HG03520 (cell line): ENCODE measurements around the gene ASCC3.

Experiments
- ATAC-seq: cut with Tn5 transposase; IDR thresholded peaks from one replicate; pipeline ENCODE4 v1.9.1; 2021; ENCODE audit warnings: mild to moderate bottlenecking, moderate library complexity; ENCODE audit not compliant: unreplicated experiment

ASCC3 gene

DNA sequence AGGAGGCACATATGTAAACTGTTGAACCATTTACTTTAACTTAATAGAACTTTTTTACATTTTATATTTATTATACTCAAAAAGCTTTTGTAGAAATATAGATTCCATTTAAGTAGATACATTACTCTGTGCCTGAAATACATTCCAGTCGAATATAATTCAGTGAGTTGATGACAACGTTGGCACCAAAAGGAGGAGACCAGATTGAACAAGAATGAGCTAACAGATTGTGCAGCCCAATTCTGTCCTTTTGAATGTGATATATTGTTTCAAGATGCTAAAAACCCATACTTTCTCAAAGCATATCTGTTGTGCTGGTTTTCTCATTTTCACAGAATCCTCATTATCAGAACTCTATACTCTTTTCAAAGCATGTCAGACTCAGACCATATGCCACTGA lies 269.0 kb downstream of the ASCC3 start:
- ATAC-seq = no peak

DNA sequence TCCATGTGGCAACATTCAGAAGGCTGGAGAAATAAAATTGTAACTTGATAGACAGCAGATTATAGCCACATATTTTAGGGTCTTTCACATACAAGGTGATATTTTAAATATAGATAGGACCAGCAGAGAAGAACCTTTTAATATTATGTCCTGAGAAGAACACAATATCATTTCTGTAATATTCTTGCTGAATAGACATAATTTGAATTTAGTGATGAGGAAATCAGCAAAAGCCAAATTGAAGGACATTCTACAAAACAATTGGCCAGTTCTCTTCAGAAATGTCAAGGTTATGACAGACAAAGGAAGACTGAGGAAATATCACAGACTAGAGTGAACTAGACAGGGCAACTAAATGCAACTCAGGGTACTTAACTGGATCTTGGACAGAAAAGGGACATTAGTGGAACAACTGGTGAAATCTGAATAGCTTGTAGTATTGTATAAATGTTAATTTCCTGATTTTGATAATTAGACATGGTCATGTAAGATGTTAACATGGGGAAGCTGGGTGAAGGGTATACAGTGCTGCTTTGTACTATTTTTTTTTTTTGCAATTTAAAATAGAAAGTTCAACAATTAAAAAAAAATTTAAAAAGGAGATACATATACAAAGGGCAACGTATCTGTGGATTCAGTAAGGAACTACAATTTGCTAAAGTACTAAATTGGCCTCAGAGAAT lies 281.9 kb downstream of the ASCC3 start:
- ATAC-seq = no peak

DNA sequence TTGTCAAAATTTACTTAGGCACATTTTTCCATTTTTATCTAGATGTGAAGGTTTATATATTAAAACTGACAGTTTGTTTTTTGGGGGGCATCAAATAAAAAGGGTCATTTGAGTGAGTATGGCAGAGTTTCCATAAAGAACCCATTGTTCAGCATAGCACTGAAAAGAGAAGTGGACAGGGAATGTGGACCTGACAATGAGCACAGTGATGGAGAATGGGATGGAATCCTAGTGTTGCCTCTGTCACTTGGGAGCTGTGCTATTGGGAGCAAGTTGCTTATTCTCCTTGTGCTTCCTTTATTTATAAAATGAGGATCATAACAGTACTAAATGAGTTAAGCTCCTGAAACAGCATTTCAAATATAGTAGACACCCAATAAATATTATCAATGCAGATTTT lies 285.7 kb downstream of the ASCC3 start:
- ATAC-seq = no peak

DNA sequence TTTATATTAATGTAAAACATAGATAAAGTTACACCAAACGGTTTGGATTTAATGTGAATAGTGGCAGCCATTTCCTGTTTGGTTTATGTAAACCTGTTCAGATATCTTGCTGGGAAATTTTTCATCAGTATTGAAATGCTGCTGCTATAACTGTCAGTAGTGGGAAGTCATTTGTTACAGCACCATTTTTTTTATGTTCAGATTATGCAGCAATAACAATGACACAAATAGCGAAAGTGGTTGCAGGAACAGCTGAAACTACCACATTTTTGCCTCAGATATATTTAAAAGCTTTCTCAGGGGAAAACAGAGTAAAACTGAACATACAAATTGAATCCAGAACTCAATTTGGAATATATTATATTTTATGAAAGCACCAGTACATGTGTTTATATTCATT lies 287.6 kb downstream of the ASCC3 start:
- ATAC-seq = no peak

DNA sequence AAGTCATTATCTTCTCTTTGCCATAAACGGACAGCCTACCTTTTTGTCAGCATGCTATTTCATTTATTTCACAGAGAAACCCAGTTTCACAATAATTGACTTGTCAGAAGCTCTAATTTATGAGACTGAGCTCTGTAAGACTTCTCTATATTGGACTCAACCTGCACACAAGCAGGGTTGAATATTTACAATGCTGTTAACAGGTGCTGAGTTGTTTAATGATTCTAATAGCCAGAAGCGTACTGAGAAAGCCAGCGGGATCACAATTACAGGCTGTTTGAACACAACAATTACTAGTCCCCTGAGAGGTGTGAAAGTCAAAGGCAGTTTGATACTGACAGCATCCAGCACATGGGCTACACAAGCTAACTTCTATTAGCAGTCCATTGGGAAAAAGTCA lies 288.2 kb downstream of the ASCC3 start:
- ATAC-seq = no peak

DNA sequence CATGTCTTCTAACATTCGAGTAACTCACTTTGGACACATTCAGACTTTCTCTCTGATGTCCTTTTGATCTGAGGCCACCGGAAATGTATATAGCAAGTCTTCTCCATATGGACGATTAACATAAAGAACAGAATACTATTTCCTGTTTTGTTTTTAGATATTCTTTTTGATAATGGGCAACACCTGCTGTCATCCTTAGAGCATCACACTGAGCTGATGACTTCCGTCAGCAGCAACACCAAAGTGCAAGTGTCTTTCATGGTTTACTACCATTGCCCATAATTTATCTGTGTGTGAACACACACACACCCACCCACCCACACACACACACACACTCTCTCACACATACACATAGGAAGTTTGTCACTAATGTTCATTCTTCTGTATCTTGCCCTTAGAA lies 303.7 kb downstream of the ASCC3 start:
- no peak for ATAC-seq

DNA sequence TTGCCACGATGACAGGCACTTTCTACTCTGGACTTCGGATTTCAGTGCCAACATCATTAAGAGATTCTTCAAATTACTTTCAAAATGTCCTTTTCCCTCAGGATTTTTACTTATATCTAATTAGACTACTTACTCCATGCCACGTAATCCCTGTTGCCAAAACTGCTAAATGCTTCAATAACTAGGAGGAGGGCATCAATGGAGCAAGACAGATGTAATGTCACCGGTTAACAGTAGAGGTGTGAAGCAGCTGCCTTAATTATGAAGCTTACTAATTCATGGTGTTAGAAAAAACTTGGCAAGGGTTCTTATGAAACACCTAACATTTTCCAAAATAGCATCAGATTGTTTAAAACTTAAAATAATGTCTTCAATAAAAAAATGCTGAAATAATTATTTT lies 305.2 kb downstream of the ASCC3 start:
- no peak for ATAC-seq

DNA sequence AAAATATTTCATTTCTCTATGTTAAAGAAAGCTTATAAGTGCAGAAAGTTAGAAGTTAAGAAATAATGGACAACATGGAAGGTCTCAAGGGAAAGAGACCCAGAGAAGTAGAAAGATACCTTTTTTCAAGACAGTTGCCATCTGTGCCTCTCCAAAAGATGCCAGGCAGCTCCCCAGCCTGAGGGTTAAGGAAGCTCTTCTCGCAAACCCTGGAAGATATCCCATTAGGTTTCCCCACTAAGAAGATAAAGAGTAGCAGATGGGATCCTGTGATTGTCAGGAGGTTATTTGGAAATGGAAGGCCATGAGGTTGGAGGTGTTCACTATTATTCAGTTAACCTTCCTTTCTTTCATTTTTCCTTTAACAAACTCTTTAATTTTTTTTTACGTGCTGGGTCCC lies 306.3 kb downstream of the ASCC3 start:
- no peak for ATAC-seq

DNA sequence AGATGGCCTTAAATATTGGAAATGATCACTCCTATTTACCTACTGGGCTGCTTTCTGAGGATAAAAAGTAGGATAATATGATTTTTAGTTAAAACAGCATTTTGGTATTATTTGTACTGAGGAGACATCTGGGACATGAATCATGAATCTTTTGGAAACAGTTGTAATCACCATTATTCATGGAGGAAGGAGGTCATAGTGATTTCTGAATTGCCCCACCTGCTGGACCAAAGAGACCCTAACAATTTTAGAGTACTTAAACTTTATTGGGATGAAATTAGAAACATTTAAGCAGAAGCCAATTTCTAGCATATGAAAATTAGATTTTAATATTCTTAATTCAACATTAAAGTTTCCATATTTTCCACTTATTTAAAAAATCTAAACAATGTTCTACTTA lies 308.0 kb downstream of the ASCC3 start:
- no peak for ATAC-seq

DNA sequence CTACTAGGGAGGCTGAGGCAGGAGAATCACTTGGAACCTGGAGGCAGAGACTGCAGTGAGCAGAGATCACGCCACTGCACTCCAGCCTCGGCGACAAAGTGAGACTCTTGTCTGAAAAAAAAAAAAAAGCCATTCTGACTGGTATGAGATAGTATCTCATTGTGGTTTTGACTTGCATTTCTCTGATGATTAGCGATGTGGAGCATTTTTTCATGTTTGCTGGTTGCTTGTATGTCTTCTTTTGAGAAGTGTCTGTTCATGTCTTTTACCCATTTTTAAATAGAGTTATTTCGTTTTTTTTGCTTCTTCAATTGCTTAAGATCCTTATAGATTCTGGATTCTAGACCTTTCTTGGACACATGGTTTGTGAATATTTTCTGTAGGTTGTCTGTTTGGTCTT lies 312.9 kb downstream of the ASCC3 start:
- no peak for ATAC-seq

DNA sequence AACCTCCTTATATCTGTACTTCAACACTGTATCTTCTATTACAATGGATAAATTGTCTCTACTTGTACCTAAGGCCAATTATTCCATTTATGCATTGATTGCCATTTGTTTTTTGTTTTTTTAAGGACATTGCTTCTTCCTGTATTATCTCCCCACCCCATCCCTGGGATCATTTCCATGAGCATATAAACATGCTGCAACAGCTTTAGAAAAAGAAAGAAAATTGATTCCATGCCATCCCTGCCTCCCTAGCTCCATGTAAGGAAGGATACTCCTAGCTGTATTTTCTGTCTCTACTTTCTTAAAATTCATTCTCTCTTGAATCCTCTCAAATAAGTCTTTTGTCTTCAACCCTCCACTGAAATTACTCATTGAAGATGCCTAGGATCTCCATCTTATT lies 314.6 kb downstream of the ASCC3 start:
- ATAC-seq = no peak

DNA sequence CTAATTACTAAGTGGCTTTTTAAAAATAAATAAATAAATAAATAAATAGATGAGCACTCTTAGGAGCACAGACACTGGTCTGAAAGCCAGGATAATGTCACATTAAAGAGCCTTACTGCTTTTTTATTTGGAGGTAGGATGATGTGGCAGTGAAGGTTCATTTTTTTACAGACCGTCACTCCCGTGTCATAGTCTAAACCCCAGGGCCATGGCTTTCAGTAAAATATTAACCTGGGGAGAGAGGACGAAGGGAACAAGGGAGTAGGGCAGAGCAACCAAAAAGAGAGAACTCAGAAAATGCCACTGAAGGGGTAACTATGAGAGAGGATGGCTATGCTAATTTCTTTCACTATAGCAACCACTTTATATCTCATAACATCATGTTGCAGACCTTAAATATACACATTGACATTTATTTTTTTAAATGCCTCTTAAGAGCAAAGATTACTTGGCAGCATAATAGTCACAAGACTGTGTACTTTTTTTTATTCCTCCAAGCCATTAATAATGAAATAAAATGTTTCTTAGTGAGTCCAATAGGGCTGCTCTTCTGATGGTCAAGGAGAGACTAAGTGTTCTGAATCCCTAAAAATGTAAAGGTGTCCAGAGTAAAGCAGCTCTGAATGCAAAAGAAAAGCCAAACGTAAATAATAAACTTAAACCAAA lies 315.6 kb downstream of the ASCC3 start:
- no peak for ATAC-seq

DNA sequence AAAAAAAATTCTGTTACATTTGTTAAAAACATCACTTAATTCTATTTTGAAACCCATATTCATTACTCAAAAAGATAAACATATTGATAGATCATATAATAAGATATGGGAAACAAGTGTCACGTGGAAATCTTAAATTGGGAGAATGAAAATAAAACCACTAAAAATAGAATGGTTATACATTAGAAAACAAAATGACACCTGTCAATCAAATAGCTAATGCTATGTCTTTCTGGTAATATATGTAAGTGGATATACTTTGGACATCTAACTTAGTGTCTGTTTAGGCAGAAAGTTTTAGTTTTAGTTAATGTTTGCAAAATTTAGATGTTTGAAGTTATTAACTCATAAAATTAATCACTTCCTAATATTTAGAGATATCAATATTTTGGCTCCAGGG lies 321.3 kb downstream of the ASCC3 start:
- no peak for ATAC-seq

DNA sequence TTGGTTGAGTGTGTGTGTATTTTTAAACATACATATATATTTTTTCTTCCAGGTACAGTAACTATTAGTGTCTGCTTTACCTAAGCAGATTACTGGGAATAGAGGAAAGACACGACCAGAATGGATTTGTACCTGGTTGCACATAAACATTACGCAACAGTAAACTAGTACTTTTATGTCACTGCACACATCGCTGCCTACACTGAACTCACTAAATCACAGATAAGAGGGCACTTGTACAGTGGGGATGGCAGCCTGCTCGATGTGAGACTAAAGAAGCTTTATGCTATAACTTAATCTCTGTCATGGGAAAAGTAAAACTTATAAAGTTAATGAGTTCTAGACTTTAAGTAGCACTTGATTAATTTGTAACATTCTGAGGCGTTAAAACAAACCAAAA lies 326.9 kb downstream of the ASCC3 start:
- no peak for ATAC-seq

DNA sequence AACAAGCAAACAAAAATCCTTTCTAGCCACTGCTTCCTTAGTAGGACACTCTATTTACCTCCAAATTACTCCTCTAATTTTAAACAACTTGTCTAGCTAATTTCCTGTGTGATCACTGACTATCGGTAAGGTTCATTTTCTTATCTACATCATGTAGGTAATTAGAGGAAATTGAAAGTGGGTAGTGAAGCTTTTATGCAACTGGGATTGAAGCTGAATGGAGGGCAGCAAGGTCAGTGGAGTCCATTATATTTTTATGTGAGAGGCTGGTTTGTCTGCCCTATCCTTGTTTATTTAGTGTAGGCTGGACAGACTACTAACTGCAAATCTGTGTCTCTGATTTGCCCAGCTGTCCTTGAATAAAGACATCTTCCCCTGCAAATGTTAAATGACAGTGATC lies 327.9 kb downstream of the ASCC3 start:
- no peak for ATAC-seq

DNA sequence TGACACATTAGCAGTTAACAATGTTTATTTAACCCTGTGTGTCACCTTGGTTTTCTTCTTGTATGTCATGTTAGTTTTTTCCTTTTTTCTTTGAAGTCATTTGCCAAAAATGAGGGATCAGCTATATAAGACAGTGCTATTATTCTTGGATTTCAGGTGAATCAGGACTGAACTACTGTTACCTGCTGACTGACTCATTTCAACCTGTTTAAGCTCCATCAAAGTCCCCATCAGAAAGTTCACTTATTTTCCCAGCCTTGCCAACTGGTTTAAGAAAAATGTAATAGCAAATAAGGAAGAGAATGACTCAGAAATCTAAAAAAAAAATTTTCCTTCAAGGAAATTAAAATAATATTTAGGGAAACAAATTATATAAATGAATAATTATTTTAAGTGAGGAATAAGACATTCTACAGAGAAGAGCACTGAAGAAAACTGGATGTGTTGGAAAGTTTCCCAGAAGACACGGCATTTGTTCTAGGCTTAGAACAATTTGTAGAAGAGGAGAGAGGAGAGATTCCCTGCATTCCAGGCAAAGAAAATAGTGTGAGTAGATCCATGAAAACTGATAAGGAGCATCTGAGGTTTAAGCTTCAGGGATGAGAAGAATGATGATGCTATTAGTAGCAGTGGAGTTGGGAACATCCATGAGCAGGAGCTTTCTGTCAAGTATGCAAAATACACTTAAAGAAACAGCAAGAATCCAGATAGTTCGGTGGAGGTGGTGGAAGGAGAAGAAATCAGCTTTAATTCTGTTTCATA lies 331.5 kb downstream of the ASCC3 start:
- no peak for ATAC-seq

DNA sequence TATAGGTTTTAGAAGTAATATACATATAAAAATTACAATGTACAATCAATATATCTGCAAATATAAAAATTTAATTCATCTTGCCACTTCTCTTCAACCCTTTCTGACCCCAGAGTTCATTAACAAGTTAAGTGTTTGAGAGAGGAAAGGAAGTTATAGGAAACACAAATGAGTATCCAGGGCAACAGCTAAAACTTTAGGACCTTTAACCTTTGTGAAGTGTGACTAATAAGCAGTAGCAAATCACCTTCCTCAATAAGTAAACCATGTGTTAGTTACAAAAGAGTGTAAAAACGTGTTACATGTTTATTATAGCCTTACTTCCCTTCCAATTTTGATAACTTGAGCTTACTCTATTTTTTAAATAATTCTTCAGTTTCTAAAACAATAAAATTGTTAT lies 343.0 kb downstream of the ASCC3 start:
- ATAC-seq = no peak

DNA sequence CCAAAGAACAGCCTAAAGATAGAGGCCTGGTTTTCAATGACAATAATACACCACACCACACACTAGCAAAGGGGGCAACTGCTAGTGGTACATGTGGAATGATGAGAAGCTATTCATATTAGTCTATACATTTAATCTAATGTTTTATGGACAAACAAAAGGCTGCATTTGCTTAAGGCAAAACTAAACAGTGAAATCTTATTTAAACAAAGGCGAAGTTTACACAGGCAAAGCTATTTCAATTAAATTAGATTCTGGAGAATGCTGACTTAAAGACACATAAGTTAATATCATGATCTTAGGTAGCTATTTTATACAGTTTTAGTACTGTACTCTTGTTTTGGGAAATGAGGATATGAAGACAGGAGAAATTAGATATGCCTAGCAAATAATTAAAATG lies 362.5 kb downstream of the ASCC3 start:
- no peak for ATAC-seq

DNA sequence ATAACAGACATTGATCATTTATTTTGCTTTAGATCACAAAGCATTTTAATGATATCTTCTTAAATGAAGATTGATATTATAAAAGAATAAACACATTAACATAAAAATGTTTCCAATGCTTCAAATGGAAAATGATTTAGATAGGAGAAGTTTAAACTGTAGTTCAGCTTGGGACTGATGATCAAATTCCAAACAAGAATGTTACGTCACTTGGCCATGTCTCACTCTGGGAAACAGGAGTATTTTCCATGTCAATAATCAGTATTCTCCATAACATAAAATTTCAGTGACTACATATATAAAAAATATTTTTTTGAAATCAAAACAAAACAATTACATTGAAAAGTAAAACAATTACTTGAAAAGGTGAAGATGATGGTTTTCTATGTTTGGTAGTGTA lies 363.5 kb downstream of the ASCC3 start:
- ATAC-seq = no peak

DNA sequence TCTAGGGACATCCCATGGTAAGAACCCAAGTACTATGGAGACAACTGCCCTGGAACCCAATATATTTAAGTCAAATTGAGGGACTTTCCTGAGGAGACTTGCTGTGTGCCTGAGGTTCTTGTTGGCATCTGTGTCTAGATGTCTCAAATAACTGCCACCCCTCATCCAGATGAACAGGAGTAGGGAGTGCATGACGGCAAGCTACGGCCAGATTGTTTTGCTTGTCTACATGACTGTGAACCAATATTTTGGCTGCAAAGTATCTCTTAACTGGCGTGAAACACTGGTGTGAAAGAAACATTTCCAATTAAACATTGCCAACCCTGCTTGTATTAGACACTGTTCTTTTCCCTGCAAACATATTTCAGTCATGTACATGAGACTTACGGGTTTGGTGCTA lies 364.0 kb downstream of the ASCC3 start:
- ATAC-seq = no peak

DNA sequence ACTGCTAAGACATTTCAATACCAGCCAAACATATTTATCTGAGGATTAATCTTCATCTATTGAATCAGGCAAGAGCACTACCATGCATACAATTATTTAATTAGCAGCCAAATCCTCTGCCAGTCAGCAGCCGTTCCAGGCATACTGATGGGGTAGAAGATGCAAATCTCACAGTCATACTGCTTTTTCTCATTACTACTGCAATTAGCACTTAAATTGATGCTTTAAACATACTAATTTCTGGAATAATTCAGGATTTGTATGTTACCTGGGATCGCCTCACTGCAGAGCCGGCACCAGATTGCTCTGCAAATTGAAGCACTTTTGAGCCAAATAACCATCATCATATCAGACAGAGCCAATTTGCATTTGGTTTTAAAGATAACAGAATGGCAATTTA lies 366.5 kb downstream of the ASCC3 start:
- no peak for ATAC-seq

DNA sequence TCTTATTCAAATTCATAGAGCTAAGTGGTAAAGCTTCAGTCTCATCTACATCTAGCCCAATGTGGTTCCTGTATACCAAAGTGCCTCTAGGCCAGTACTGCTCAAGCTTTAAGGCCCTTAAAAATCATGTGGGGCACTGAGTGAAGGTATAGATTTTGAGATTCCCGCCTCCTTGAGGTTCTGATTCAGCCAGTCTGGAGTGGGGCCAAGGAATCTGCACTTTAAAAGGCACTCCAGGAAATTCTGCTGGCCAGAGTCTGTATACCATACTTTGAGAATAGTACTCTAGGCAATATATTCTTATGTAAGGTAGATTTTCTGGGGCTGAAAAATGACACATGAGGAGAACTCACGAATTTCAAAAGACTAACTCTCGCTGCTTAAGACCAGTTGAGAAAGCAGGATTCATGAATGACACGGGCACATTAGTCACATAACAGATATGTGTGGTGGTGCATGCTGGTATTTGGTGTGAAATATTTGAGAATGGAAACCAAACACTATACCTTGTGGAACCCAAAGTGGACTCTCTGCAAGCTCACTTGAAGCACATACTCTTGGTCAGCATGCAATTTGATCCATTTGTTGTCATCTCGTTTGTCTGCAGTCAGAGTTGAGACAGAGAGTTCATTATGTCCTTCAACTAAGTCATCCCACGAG lies 368.8 kb downstream of the ASCC3 start:
- ATAC-seq = no peak
